NCI-H510A treated with DMSO at 0.1 percent for 48 hours (cell line): Measurements from ENCODE around the gene STIM1.
"Not testable (repeated sequence)": the region's sequence is repeated elsewhere in the genome, so short reads cannot be mapped to it uniquely, and the experiment has no call there.

Source experiments
- DNase-seq: peaks from one replicate; lab custom pipeline; 2025; lab: John Stamatoyannopoulos, UW

Gene STIM1

DNA sequence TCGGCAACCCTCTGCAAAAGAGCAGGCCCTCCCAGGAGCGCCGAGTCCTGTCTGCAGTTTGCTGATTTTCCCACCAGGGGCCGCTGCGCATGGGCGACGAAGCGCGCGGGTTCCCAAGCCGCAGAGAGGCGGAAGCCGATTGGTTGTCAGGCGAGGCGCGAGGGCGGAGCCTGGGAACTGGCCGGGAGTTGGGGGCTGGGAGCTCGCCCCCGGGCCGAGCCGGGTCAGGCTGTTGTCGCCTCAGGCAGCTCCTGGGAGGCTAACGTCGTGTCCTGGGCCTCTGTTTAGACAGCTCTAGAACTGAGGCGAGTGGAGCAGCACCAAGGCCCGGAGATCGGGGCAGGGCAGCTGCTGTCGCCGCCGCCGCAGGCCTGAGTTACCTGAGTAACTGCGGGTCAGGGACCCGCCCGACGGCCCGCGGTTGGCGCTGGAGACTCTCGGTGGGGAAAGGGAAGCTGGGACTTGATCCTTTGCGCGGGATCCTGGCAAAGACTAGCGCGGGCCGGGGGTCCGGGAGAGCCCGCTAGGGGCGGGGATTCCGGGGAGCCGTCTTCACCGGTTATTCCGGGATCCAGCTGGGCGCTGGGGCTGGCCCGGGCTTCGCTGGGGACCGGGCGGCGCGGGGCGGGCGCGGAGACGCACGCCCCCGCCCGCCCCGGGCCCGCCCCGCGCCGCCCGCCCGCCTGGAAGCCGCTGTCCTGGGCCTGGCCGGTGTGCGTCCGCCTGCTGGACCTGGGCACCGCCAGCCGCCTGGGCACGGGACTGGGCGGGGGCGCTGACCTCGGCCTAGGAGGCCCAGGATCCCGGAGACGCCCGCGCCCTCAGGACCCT is at the start of gene STIM1:
Gene STIM1, plus strand, starts transcription at position 688 of the 831 bp plus-strand sequence. CDS start 607 bp downstream, outside the sequence.
- DNase-seq = peak; percentile 68

DNA sequence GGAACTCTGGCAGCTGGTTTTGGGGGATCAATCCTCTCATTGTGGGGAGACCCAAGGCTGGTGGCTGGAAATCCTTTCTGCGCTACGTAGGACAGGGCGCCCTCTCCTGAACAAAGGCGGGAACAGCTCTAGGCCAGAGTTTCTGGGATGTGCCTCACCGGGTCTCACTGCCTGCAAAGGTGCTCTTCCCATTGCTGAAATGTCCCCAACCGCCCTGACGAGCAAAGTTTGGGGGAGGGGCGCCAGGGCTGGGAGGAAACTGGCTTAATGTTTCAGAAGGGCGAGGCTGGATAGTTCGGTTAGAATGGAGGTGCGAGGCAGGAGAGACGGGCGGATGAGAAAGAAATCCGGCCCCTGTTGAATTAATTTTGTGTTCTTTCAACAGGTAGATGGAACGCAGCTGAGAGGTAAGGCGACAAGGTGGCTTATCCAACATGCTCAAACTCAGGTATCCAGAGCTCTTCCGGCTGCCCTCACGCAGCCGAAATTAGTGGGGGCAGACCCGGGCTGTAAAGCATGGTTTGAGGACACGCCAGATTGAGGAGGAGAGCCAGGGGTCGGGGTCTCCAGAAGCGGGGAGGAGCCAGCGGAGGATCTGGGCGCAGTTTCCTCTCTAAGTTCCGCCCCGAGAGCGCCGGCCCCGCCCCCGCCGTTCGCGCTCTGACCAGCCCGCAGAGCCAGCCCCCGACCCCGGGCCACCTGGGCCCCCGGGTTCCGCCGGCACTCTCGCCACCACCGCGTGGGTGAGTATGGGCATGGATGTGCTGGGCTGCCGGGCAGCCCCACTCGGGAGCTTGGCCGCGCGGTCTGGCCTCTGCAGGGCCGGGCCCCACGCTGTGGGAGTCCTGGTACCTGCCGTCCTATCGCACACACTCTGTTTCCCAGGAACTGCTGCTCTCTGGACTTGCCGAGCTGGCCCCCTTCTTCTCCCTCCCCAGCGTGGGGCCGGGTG is 47.3 kb upstream of the STIM1 start, which contains the start of gene PGAP2:
Gene PGAP2, plus strand, starts transcription at position 652 of the 952 bp plus-strand sequence. CDS start 2,700 bp downstream, outside the sequence.
- DNase-seq = peak; percentile 77

DNA sequence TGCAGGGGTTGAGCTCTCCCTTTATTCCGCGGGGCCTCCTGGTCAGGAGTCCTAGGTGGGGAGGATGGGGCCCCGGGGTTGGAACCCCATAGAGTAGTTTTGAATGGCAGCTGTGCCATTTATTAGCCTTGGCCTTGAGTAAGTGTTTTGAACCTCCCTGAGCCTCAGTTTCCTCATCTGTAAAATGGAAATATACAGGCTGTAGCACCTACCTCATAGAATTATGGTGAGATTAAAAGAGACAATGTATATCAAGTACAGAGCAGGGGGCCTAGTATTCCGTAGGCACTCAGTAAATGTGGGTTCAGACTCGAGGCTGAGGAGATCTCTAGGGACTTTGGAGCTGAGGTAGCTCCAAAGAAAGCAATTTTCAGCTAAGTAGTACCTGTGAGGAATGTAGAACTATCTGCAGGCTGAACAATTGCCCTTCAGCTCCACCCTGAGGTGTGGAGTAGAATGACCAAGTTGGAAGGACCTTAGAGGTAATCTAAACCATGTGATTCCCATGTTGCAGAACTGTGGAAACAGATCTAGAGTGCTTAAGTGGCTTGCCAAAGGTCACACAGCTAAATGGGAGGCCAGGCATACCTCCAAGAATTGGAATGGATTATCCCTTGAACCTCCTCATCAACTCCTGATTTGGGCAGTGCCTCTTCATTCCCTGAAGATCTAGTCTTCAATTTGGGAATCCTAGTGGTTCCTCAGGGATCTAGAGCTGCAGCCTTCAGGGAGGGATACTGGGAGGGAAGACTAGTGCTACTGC is 46.4 kb upstream of the STIM1 start:
- DNase-seq = no peak

DNA sequence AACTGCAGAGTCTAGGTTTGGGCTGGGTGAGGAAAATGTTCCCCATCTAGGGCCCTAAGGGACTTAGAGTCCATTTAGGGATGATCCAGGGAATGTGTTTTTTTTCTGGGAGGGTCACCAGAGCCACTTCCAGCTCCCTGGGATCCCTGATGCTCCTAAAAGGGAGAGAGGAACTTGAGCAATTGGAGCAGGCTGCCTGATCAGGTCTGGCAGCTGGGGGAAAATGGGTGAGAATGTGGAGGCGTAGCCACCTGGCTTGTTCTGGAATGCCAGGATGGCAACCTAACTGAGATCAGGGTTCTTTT is 45.9 kb upstream of the STIM1 start:
- no peak for DNase-seq

DNA sequence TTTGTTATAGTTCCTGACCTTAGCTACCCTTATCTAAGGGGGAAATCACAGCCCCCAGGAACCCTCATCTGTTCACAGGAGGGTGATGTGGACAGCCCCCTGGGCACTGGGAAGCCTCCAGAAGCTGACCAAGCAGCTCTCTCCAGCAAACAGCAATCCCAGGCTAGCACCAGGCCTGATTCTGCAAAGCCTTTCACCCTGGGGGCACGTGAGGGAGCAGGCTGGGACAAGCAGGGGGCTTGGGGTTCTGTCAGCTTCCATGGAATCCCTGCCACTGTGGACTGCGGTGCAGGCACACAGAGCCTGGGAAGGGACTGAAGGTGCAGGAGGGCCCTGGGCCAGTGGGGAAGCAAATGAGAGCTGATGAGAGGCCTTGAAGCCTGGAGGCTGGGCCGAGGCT is 45.0 kb upstream of the STIM1 start:
- no peak for DNase-seq

DNA sequence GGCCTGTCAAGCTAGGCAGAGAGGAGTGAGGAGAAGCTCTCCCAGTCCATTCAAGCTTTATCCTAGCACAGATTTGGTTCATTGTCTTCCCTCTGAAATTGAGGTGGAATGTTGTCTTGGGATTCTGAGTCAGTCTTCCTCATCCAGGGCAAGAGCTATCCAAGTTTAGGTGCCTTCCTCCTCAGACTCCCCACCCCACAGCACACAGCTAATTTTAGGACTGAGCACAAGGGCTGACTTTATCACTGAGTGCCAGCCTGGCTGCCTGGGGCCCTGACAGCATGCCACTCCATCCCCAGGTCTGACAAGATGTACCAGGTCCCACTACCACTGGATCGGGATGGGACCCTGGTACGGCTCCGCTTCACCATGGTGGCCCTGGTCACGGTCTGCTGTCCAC is 44.5 kb upstream of the STIM1 start:
- DNase-seq = no peak

DNA sequence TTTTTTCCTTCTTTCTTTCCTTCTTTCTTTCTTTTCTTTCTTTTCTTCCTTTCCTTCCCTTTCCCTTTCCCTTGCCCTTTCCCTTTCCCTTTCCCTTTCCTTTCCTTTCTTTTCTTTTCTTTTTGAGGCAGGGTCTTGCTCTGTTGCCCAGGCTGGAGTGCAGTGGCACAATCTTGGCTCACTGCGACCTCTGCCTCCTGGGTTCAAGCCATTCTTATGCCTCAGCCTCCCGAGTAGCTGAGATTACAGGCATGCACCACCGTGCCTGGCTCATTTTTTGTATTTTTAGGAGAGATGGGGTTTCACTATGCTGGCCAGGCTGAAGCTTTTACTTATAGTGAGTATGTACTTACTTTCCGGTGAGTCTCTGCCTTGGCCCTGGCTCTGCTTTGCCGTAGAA is 40.6 kb upstream of the STIM1 start:
- not testable (repeated sequence) for DNase-seq

DNA sequence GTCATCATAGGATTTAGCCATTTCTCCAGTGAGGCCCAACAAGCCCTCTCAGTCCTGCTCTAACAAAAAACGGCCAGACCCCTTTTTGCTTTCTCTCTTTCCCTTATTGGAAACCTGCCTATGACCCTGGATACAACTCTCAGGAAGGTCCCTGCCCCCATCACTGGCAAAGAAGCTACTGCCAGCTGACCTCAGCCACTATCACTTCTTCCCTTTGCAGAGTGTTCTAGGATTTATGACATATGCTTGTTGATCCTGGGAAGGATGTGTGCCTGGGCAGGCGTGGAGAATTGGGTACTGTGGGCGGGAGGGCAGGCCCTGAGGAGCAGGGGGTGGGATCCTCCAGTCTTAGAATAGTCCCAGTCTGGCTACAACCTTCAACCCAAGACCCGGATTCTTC is 39.6 kb upstream of the STIM1 start:
- no peak for DNase-seq

DNA sequence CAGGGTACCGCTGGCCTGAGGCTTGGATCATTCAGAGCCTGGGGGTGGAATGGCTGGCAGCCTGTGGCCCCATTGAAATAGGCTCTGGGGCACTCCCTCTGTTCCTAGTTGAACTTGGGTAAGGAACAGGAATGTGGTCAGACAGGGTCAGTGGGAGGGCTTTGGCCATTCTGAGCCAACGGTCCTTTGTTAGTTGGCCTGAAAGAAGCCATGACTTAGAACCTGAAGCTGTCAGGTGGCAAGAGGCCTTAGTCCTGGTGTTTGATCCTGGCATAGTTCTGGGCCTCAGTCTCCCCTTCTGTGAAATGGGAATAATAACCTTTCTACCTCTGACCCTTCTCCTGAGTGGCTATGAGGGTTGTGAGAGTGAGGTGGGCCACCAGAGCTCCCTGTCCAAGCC is 38.8 kb upstream of the STIM1 start:
- DNase-seq = no peak

DNA sequence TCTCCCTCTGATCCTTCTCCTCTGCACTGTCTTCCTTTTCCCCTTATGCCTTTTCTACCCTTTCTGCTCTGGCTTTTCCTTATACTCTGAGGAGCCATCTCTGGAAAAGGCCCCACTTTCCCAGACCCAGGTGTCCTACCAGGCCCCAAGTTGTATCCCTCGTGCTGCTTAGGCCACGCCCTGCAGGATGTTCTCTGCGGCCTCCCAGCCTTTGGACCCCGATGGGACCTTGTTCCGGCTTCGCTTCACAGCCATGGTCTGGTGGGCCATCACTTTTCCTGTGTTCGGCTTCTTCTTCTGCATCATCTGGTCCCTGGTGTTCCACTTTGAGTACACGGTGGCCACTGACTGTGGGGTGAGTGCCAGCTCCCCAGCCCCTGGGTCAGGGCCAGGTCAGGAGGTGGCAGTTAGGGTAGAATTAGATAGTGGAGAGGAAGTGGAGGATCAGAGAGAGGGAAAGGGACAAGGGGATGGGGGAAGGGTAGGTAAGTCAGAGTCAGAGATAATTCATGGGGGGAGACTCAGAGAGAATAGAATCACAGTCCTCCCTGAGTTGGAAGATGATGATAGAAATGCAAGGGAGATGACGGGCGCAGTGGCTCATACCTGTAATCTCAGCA is 38.2 kb upstream of the STIM1 start:
- no peak for DNase-seq

DNA sequence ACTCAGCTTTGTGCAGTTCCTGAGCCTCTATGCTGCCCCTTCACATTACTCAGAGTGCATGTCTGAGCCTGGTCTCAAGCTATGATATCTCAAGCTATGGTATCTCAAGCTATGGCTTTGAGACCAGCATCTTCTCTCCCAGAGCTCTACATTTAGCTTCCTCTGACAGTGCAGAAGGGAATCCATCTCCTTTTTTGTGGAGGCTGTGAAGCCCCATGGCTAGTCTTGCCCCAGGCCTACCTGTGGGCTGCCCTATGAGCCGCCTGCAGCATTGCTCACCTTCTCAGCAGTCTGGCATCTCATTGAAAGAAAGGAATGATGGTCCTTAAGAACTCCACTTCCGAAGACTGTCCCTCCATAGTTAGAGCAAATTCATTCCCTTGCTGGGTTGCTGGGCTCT is 34.5 kb upstream of the STIM1 start:
- DNase-seq = no peak

DNA sequence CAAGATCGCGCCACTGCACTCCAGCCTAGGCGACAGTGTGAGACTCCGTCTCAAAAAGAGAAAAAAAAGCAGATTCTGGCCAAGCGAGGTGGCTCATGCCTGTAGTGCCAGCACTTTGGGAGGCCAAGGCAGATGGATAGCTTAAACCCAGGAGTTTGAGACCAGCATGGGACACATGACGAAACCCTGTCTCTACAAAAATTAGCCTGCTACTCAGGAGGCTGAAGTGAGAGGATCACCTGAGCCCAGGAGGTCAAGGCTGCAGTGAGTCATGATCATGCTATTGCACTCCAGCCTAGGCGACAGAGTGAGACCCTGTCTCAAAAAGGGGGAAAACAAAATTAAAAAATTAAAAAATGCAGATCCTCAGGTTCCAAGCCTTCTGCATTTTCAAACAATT is 33.2 kb upstream of the STIM1 start:
- DNase-seq = no peak

DNA sequence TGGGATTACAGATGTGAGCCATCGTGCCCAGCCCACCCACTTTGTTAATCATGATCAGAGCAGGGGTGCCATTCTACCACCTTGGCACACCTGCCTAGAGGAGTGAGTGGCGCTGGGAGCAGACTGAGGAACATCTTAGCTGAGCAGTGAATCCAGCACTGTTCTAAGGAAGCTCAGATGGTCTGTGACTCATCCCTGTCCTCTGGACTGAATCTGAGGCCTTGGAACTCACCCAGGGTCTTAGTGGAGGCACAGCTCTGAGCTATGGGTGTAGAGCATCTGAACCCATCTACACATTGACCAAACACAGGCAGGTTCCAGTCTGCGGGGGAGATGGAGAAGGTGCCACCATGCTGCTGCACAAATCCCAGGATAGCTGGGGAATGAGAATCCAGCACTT is 32.2 kb upstream of the STIM1 start:
- no peak for DNase-seq

DNA sequence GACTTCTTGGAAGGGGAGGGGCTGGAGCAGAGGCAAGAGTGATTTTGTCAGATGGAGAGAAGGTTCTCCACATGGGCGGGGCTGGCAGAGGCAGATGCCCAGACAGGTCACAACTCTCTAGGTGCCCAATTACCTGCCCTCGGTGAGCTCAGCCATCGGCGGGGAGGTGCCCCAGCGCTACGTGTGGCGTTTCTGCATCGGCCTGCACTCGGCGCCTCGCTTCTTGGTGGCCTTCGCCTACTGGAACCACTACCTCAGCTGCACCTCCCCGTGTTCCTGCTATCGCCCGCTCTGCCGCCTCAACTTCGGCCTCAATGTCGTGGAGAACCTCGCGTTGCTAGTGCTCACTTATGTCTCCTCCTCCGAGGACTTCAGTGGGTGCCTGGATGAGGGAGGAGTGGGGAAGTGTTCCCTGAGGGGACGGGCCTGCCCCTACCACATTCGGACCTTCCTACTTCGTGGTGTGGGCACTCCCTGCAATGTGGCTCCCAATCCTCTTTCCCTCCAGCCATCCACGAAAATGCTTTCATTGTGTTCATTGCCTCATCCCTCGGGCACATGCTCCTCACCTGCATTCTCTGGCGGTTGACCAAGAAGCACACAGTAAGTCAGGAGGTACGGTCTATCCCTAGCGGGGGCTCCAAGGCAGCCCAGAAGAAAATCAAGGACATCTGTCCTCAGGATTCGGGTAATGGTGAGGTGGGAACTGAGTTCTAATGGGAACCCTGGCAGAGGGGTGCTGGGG is 31.5 kb upstream of the STIM1 start:
- no peak for DNase-seq

DNA sequence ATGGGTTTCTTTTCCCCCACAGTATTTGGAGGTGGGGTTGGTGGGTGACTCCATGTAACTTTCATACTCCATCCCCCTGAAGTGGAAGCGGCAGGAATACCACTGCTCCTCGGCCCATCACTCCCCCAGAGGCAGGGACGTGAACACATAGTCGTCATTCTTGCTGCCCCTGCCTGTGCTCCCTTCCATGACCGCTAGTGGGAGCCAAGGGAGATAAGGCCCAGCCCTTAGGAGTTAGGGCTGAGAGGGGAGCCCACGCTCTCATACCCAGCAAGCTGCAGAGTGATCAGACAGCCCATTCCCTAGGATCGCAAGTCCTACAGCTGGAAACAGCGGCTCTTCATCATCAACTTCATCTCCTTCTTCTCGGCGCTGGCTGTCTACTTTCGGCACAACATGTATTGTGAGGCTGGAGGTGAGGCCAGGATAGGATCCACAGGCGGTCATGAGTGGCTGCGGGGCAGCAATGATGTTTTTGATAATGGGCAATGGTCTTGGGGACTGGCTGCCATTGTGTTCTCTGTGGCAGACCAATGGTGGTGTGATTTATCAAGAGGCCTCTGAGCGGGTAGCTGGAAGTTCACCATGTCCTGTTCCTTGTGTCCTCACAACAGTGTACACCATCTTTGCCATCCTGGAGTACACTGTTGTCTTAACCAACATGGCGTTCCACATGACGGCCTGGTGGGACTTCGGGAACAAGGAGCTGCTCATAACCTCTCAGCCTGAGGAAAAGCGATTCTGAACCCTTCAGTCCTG is 30.6 kb upstream of the STIM1 start:
- peak; percentile 9 for DNase-seq

DNA sequence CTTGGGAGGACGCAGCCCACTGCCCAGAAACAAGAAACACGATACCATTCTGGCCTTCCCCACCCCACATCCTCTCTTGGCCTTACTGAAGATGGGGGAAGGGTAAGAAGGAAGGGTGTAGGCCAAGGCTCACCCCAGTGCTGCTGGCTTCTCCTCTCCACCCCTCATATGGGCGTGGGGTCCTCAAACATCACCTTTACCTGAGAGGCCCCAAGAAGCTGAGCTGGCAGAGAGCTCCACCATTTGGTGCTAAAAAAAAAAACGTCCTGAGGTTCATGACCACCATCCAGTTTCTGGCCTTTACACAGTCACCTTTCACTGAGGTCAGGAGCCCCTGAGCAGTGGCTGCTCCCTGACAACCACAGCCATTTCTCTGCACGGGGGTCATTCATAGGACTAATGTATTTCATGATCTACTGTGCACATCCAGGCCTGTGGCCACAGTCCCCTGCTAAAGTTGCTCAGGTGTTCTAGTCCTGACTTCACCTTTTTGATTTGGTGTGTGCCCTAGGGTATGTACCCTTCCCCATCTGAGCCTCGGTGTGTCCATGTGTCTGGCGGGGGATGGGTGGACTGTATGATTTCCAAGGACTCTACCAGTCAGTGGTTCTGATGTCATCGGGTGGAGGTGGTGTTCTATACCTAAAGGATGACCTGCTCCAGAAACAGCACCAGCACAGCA is 29.9 kb upstream of the STIM1 start:
- no peak for DNase-seq

DNA sequence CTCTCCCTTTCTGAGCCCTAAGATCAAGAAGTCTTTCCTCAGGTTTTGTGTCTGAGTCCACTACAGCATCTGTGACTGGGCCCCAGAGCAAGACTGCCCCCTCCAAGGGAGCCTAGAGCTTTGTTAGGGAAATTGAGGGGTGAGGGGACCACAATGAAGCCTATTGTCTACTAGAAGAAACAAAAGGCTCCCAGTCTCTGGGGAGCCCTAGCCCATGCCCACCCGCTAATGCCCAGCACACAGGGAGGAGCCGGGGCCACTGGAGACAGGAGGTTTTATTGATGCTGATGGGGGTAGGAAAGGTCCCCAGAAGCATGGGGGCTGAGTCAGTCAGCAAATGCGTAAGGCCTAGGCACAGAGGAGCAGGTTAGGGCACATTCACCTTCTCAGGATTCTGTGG is 28.7 kb upstream of the STIM1 start:
- DNase-seq = no peak

DNA sequence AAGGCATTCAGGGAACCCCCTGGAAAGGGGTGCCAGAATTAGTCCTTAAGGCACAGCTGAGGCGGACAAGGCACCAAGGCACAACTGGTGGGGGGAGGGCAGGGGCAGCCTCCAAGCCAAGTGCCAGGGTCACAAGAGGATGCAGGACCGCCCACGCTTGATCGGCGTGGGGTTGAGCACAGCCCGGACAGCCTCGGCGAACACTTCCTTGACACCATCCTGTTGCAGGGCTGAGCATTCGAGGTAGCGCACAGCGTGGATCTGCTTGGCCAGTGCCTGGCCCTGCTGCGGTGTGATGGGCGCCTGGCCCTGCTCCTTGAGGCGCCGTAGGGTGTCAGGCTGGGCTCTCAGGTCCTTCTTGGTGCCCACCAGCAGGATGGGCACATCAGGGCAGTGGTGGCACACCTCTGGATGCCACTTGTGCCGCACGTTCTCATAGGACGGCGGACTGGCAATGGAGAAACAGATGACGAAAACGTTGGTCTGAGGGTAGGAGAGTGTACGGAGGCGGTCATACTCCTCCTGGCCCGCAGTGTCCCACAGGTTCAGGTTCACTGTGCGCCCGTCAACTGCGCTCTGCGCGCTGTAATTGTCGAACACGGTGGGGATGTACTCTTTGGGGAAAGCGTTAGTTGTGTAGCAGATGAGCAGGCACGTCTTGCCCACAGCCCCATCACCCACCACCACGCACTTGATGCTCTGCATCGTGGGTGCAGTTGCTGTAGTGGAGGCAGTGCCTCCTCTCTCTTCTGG is 27.9 kb upstream of the STIM1 start:
- DNase-seq = no peak

DNA sequence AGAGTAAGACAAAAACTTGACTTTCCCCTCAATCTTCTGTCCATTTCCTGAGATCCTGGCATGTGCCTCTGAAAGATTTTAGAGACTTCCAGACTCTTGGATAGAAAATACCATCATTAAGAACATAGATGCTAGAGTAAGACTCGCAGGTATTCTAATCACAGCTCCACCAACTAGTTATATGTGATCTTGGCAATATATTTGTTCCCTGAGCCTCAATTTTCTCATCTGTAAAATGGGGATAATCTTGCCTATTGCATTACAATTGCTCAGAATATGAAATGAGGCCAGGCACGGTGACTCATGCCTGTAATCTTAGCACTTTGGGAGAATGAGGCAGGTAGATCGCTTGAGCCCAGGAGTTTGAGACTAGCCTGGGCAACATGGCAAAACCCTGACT is 25.4 kb upstream of the STIM1 start:
- DNase-seq = no peak
